Suprapubic skin (tissue), 3 donors: ENCODE data around the gene IL18R1.

Experiments
- CTCF ChIP-seq, 2 donors: fragments of 200-600 bp in 1 of 2; fragments of 450-650 bp in 1 of 2; sonication (generic) in 1 of 2; IDR thresholded peaks; one replicate each; pipeline ENCODE4 v1.5.1; 2016 to 2019; ENCODE audit warnings: antibody characterized with exemption in 2 of 2, mild to moderate bottlenecking in 1 of 2, moderate library complexity in 1 of 2
- POLR2AphosphoS5 ChIP-seq, 3 donors: sonication (generic); formaldehyde crosslinking; IDR thresholded peaks; one replicate each; pipeline ENCODE4 v1.6.1; 2017; ENCODE audit warnings: antibody characterized with exemption in 3 of 3

DNA sequence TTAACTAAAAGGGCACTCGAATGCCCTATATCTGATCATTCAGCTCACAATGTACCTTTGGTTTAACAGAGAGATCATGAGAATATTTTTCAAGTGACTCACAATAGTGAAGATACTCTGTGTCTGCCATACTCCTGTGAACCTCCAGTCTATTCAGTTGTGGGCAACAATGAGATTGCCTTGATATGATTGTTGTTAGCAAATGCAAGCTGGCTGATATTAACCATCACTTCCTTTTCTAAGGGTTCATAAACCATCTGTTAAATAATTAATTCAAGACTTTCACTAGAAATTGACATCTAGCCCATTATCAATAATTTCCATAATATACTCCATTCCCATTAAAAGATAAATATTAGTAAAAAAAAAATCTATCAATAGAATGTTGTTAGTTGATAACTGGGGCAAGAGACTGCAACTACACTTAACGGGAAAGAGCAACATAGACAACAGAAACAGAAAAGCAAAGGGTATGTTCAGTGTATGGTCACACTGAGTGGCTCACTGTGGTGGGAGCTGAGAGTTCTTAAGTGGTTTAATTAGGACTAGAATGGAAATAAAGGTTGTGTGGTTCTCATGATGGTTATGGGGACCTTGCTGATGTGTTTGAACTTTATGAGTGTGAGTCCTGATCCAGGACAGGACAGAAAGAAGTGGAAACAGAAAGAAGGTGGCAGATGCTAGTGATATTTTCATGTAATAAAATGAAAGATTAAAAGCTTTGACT, 79.2 kb downstream of the IL18R1 start:
- no peak for TF ChIP-seq POLR2AphosphoS5 (IDR thresholded peaks at IDR 0.05)
- TF ChIP-seq CTCF (IDR thresholded peaks at IDR 0.05) = no peak
